Endothelial cell of umbilical vein (primary cell): ENCODE data around the gene LRRC32.

Experiments used
- CTCF ChIP-seq, 2 donors: IDR thresholded peaks; 1 replicate in 1 of 2; 2 replicates in 1 of 2; pipeline ENCODE4 v1.5.1; 2011; ENCODE audit warnings: low read length in 2 of 2, mild to moderate bottlenecking in 2 of 2, moderate library complexity in 2 of 2, control low read depth in 1 of 2, inconsistent platforms in 1 of 2, low read depth in 1 of 2; ENCODE audit not compliant: insufficient read depth in 1 of 2; ENCODE audit errors: extremely low read depth in 1 of 2
- FOS ChIP-seq: IDR thresholded peaks from 2 replicates; pipeline ENCODE4 v1.6.1; 2011; ENCODE audit warnings: mild to moderate bottlenecking, low read length, moderate library complexity, borderline replicate concordance; ENCODE audit not compliant: insufficient read depth
- GATA2 ChIP-seq: IDR thresholded peaks from 2 replicates; pipeline ENCODE4 v1.7.0; 2011; ENCODE audit warnings: low read depth, mild to moderate bottlenecking, moderate library complexity, mixed read lengths, low read length; ENCODE audit not compliant: insufficient read length, insufficient read depth
- MYC ChIP-seq: IDR thresholded peaks from one replicate; pipeline ENCODE4 v1.6.1; 2011; ENCODE audit warnings: mild to moderate bottlenecking, low read depth, low read length
- POLR2A ChIP-seq: IDR thresholded peaks from 2 replicates; pipeline ENCODE4 v1.6.1; 2012; ENCODE audit warnings: low read depth, mild to moderate bottlenecking, control low read depth, low read length
- POLR2AphosphoS5 ChIP-seq: IDR thresholded peaks from 2 replicates; pipeline ENCODE4 v1.6.1; 2012; ENCODE audit warnings: low read depth, mild to moderate bottlenecking, control low read depth, low read length, moderate library complexity; ENCODE audit not compliant: insufficient read depth

DNA sequence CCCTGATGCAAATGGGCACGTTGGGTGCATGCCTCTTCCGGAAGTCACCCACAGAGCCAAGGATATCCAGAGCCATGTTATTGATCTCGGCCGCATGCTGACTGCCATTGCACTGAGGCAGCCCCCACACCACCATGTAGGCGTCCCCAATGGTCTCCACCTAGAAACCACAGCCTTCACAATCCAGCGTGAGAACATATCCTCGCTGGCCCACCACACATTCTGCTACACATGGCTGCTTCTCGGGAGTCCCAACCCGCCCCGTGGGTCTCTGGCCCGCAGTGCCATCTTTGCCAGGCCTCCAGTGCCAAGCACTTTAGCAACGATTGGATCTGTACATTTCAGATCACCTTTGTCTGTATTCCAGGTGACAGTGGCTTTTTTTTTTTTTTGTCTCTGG lies 26.2 kb upstream of the LRRC32 start:
- no peak for TF ChIP-seq POLR2AphosphoS5
- no peak for TF ChIP-seq CTCF (IDR thresholded peaks at IDR 0.05; ENCODE audit: extremely low read depth in 1 of 2, insufficient read depth in 1 of 2, low read depth in 1 of 2, low read length in 2 of 2)
- TF ChIP-seq MYC, result no peak
- no peak for TF ChIP-seq GATA2
- TF ChIP-seq FOS, result no peak
- no peak for TF ChIP-seq POLR2A
